ENCODE measurements around the gene RBM14. TPM values are rescaled to one million over a fixed set of nuclear protein-coding genes. Genes with fewer than 3 reads are reported as not detected.

The RBM14 gene
- total and polyA plus RNA-seq, 2 donors (not counting 1 experiment from before 2014, with no cell fraction given) = 13.2 to 27.6 TPM

GRCh38 chr11:66637557-66638176 is 21.2 kb downstream of the RBM14 start:
- Histone ChIP-seq H3K27ac (ENCODE audit: insufficient read depth, low read length) (peak overlapping the region; percentile 49), H3K4me2 (ENCODE audit: extremely low read depth, insufficient read depth, low read length) (peak overlapping the region; percentile 96), H3K4me3 (replicated peaks in 1 of 4; ENCODE audit: control extremely low read depth in 1 of 4, insufficient read depth in 1 of 4, low read depth in 3 of 4, low read length in 4 of 4) (peak overlapping the region; percentile 28 to 61 (median 53)), H3K79me2 (ENCODE audit: control insufficient read depth, insufficient read depth, low read length) (peaks cover 80% of the 10 kb centered on the region), H4K20me1 (ENCODE audit: control insufficient read depth, extremely low read depth, insufficient read depth, low read length) (no peaks in the 10 kb centered on the region), H2AFZ (ENCODE audit: low read length) (peak overlapping the region; percentile 35), H3K36me3 (ENCODE audit: control insufficient read depth, insufficient read depth, low read length) (peaks cover 3% of the 10 kb centered on the region), H3K9me3 (ENCODE audit: control insufficient read depth, insufficient read depth, low read depth, low read length) (no peaks in the 10 kb centered on the region), H3K4me1 (ENCODE audit: control insufficient read depth, extremely low read depth, insufficient read depth, low read length) (peaks cover 5% of the 10 kb centered on the region), H3K27me3 (ENCODE audit: control insufficient read depth, insufficient read depth, low read length) (no peaks in the 10 kb centered on the region), H3K9ac (ENCODE audit: insufficient read depth, low read length) (no peak overlapping the region)
- no peak for TF ChIP-seq EZH2 (IDR thresholded peaks at IDR 0.05; ENCODE audit: low read length, missing control alignments)
- TF ChIP-seq, protein P1, sequence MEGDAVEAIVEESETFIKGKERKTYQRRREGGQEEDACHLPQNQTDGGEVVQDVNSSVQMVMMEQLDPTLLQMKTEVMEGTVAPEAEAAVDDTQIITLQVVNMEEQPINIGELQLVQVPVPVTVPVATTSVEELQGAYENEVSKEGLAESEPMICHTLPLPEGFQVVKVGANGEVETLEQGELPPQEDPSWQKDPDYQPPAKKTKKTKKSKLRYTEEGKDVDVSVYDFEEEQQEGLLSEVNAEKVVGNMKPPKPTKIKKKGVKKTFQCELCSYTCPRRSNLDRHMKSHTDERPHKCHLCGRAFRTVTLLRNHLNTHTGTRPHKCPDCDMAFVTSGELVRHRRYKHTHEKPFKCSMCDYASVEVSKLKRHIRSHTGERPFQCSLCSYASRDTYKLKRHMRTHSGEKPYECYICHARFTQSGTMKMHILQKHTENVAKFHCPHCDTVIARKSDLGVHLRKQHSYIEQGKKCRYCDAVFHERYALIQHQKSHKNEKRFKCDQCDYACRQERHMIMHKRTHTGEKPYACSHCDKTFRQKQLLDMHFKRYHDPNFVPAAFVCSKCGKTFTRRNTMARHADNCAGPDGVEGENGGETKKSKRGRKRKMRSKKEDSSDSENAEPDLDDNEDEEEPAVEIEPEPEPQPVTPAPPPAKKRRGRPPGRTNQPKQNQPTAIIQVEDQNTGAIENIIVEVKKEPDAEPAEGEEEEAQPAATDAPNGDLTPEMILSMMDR (conservative IDR thresholded peaks at IDR 0.05 in 1 of 2, IDR thresholded peaks at IDR 0.05 in 1 of 2; ENCODE audit: low read depth in 1 of 2, low read length in 2 of 2) = no peak
- DNase-seq (ENCODE audit: low read depth in 2 of 2) = no peak

DNA sequence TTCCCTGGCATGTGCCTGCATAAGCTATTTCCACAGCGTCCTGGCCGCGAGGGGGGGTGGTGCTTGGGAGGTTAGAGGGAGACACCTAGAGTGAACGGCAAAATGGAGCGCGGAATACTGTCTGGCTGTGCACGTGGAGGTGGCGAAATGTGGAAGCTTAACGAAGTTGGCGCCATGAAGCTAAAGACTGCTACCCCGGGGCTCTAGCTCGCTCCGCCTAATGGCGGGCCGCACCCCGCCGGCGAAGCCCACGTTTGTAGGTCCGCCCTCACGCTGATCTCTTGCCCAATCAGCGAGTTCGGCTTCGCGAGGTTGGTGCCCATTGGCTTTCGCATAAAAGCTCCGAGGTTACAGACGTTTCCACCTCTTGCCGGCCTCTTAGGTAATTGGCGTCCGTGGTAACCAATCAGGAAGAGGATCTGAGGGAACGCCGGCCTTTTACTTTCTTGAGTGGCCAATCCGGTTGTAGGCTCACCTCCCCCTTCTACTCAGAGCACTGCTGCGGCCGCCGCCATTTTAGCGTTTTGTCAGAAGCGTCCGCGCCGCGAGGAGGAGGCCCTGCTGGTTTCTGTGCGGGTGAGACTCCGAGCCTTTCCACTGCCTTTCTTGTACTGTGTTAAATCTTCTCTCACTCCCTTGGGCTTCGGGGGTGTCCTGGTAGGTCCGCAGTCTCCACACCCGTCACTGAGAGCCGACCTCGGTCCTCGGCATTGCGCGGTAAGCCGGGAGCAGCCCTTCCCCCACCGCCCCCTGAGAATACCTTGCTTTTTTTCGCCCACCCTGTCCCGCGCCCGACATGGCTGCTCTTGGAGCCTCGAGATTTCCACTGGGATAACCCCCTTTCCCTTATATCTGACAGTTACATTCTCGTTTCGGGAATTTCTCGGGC is 22.0 kb downstream of the RBM14 start, which contains the start of gene RBM4:
Gene RBM4 (plus strand): TSS at position 527 of the 889 bp plus-strand sequence. CDS start 1,009 bp downstream, outside the sequence.
- peak within 1 kb of the TSS; percentile 99 for H3K4me2 ChIP-seq (ENCODE audit: extremely low read depth, insufficient read depth, low read length)
- peak within 1 kb of the TSS; percentile 96 for H3K27ac ChIP-seq (ENCODE audit: insufficient read depth, low read length)
- no peaks in the 10 kb centered on the region for H3K9me3 ChIP-seq (ENCODE audit: control insufficient read depth, insufficient read depth, low read depth, low read length)
- H3K36me3 ChIP-seq (ENCODE audit: control insufficient read depth, insufficient read depth, low read length) = peaks cover 6% of the 10 kb centered on the region
- peaks cover 80% of the 10 kb centered on the region for H3K79me2 ChIP-seq (ENCODE audit: control insufficient read depth, insufficient read depth, low read length)
- H4K20me1 ChIP-seq (ENCODE audit: control insufficient read depth, extremely low read depth, insufficient read depth, low read length) = peaks cover 1% of the 10 kb centered on the region
- H3K9ac ChIP-seq (ENCODE audit: insufficient read depth, low read length) = peak within 1 kb of the TSS; percentile 92
- peaks cover 5% of the 10 kb centered on the region for H3K4me1 ChIP-seq (ENCODE audit: control insufficient read depth, extremely low read depth, insufficient read depth, low read length)
- DNase-seq (ENCODE audit: low read depth in 2 of 2) = peak; percentile 100
- peak within 1 kb of the TSS; percentile 89 to 95 (median 91) for H3K4me3 ChIP-seq (replicated peaks in 1 of 4; ENCODE audit: control extremely low read depth in 1 of 4, insufficient read depth in 1 of 4, low read depth in 3 of 4, low read length in 4 of 4)
- peak within 1 kb of the TSS; percentile 35 for H2AFZ ChIP-seq (ENCODE audit: low read length)
- H3K27me3 ChIP-seq (ENCODE audit: control insufficient read depth, insufficient read depth, low read length) = no peaks in the 10 kb centered on the region
- TF ChIP-seq EZH2 (IDR thresholded peaks at IDR 0.05; ENCODE audit: low read length, missing control alignments) = no peak
- TF ChIP-seq, protein P1 (conservative IDR thresholded peaks at IDR 0.05 in 1 of 2, IDR thresholded peaks at IDR 0.05 in 1 of 2; ENCODE audit: low read depth in 1 of 2, low read length in 2 of 2) = no peak

Data from fibroblast of lung (primary cell).